GM18520 (cell line): ENCODE data around the gene PODXL2.

Experiments used
- ATAC-seq: cut with Tn5 transposase; IDR thresholded peaks from one replicate; pipeline ENCODE4 v1.9.1; 2021; ENCODE audit not compliant: unreplicated experiment

Gene PODXL2

DNA sequence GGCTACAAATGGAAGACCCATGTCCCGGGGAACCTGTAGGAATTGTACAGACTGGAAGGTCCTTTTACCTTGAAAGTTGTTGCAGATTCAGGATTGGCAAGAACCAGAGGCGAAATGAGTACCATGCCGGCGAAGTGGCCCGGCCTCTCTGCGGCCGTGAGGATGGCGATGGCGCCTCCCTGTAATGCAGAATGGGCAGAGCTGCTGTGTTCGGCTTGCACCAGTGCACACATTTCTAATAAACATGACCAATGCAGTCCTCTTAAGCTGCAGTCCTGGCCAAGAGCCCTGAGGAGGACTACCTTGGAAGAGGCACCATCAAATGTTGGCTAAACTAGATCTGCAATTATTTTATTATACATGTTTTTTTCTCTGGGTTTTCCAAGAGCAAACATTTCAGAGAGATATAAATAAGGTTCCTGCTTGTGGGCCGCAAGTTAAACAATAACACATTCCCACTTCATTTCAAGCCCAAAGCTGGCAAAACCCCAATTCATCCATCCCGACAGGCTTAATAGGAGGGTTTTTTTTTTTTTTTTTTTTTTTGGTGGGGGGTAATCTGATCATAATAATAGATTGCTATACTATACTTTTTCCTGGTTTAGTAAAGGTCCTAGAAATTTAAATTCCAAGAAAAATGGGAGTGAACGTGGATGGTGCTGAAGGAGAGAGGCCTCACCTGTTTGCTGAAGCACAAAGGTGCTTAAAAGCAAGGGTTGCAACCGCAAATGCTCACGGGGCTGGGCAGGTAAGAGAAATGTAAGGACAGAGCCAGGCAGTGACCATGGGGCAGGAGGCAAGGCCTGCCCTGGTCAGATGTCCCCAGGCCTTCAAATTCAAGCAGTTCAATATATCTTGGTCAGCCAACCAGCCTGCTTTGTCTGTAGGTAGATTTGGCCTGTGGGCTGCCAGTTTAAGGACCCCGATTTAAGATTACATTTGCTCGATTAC, 92.3 kb downstream of the PODXL2 start:
- no peak for ATAC-seq

DNA sequence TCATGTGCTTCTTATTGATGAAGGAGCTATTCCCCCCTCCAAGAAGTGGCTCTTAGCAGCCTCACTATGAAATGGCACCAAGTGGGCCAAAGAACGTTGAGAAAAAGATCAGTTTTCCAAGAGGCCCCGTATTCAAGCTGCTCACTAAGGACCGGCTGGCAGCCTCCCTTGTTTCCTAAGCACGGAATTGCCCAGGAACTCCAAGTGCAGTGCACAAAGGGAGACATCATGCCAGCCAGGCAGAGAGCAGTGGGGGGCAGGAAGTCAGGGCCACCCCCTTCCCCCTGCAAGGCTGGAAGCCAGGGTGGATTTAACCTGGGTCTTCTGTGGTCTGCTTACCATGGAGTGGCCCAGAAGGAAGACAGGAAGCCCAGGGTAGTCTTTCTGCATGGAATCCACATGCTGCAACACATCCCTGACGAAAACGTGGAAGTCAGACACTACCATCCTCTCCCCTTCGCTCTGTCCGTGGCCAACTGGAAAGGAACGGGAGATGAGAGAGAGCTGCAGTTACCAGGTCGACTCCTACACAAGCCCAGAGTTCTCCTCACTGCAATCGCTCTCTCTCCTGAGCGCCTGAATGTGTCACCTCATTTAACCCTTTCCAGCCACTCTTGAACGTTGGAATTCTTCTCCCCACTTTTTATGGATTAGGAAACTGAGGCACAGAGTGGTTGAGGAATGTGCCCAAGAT, 93.3 kb downstream of the PODXL2 start:
- ATAC-seq, result no peak
